ENCODE data around the gene MICALL2.
A peak's percentile ranks its signal among the peaks of the same experiment; 100 is the strongest.

GRCh38 chr7:1412322-1413261 is 46.7 kb downstream of the MICALL2 start:
- peak; percentile 87 for TF ChIP-seq CTCF (IDR thresholded peaks at IDR 0.05; ENCODE audit: insufficient read depth, low read length, poor library complexity, severe bottlenecking)
- TF ChIP-seq EZH2phosphoT487 (conservative IDR thresholded peaks at IDR 0.05; ENCODE audit: low read length) = no peak
